NCI-H2107 treated with DMSO at 0.1 percent for 48 hours (cell line): Measurements from ENCODE around the gene PITPNM3.

Source experiments
- DNase-seq: peaks from one replicate; lab custom pipeline; 2025; ENCODE audit not compliant: unreplicated experiment; lab: John Stamatoyannopoulos, UW

The PITPNM3 gene

GRCh38 chr17:6449307-6449706 lies 107.0 kb downstream of the PITPNM3 start:
- no peak for DNase-seq

- no peak for DNase-seq
Measured at GRCh38 chr17:6448473-6448872, 107.9 kb downstream of the PITPNM3 start.

- DNase-seq = no peak
Measured at GRCh38 chr17:6446516-6447100, 109.7 kb downstream of the PITPNM3 start.

- no peak for DNase-seq
Measured at GRCh38 chr17:6444571-6445335, 111.6 kb downstream of the PITPNM3 start.

GRCh38 chr17:6443692-6444570 lies 112.4 kb downstream of the PITPNM3 start, which contains the start of gene PIMREG:
Gene PIMREG (plus strand): TSS chr17:6444455. CDS start chr17:6445111, 656 bp downstream.
- peak; percentile 77 for DNase-seq

GRCh38 chr17:6442775-6443174 lies 113.6 kb downstream of the PITPNM3 start:
- no peak for DNase-seq

GRCh38 chr17:6439951-6440350 lies 116.4 kb downstream of the PITPNM3 start:
- DNase-seq = no peak

- DNase-seq = no peak
Measured at GRCh38 chr17:6437956-6438355, 118.4 kb downstream of the PITPNM3 start.

GRCh38 chr17:6437466-6437865 lies 118.9 kb downstream of the PITPNM3 start:
- DNase-seq = peak; percentile 63

- peak; percentile 43 for DNase-seq
Measured at GRCh38 chr17:6435968-6436367, 120.4 kb downstream of the PITPNM3 start.

GRCh38 chr17:6435051-6435450 lies 121.3 kb downstream of the PITPNM3 start, which contains the start of gene AIPL1:
Gene AIPL1 (minus strand): TSS chr17:6435121. CDS start chr17:6435104, 17 bp downstream.
- no peak for DNase-seq

- DNase-seq = no peak
Measured at GRCh38 chr17:6430769-6431168, 125.6 kb downstream of the PITPNM3 start.

- no peak for DNase-seq
Measured at GRCh38 chr17:6429266-6429665, 127.1 kb downstream of the PITPNM3 start.

- no peak for DNase-seq
Measured at GRCh38 chr17:6428207-6428965, 128.0 kb downstream of the PITPNM3 start.

GRCh38 chr17:6427279-6427781 lies 129.0 kb downstream of the PITPNM3 start:
- DNase-seq = no peak

- no peak for DNase-seq
Measured at GRCh38 chr17:6426356-6427101, 129.8 kb downstream of the PITPNM3 start.

- DNase-seq = no peak
Measured at GRCh38 chr17:6425407-6425806, 130.9 kb downstream of the PITPNM3 start.

- DNase-seq = no peak
Measured at GRCh38 chr17:6423931-6424330, 132.4 kb downstream of the PITPNM3 start.

- no peak for DNase-seq
Measured at GRCh38 chr17:6422654-6423241, 133.6 kb downstream of the PITPNM3 start.
